Activated CD4-positive, alpha-beta T cell treated with anti-CD3 and anti-CD28 coated beads for 1 hour (primary cell): Measurements from ENCODE around the gene SLC9C1.

Source experiments
- DNase-seq: peaks from one replicate; pipeline ENCODE4 v3.0.0-alpha.2; 2020

The SLC9C1 gene

GRCh38 chr3:112101916-112102315 is 192.1 kb downstream of the SLC9C1 start:
- DNase-seq = no peak

- no peak for DNase-seq
These were observed 196.6 kb downstream of the SLC9C1 start for GRCh38 chr3:112097378-112097777.

- no peak for DNase-seq
These were observed 197.8 kb downstream of the SLC9C1 start for GRCh38 chr3:112096176-112096575.

GRCh38 chr3:112095731-112096130 is 198.3 kb downstream of the SLC9C1 start:
- DNase-seq = no peak

- DNase-seq = no peak
These were observed 200.9 kb downstream of the SLC9C1 start for GRCh38 chr3:112093180-112093522.

- no peak for DNase-seq
These were observed 201.4 kb downstream of the SLC9C1 start for GRCh38 chr3:112092496-112093179.

GRCh38 chr3:112090887-112091586 is 203.0 kb downstream of the SLC9C1 start:
- no peak for DNase-seq
